Vagina (tissue), 2 donors: Measurements from ENCODE around the gene LRWD1. TPM values are rescaled to one million over a fixed set of nuclear protein-coding genes. Genes with fewer than 3 reads are reported as not detected.
A peak's percentile ranks its signal among the peaks of the same experiment; 100 is the strongest.
"Not testable (repeated sequence)": the region's sequence is repeated elsewhere in the genome, so short reads cannot be mapped to it uniquely, and the experiment has no call there.

Source experiments
- DNase-seq, 2 donors: peaks; one replicate each; pipeline ENCODE4 v3.0.0-alpha.2; 2017; ENCODE audit errors: extremely low spot score in 2 of 2
- H3K27ac ChIP-seq: fragments of 200-600 bp; sonication (generic); one replicate; pipeline ENCODE4 v1.5.1; 2019
- H3K27me3 ChIP-seq: fragments of 200-600 bp; sonication (generic); one replicate; pipeline ENCODE4 v1.5.1; 2019
- H3K36me3 ChIP-seq, 2 donors: fragments of 200-600 bp; sonication (generic); one replicate each; pipeline ENCODE4 v1.5.1; 2017 to 2019
- H3K4me1 ChIP-seq: fragments of 200-600 bp; sonication (generic); one replicate; pipeline ENCODE4 v1.5.1; 2019
- H3K4me3 ChIP-seq, 2 donors: fragments of 200-600 bp; sonication (generic); 1 replicate in 1 of 2; 2 replicates in 1 of 2; pipeline ENCODE4 v1.5.1; 2016 to 2019
- H3K9me3 ChIP-seq: fragments of 200-600 bp; sonication (generic); one replicate; pipeline ENCODE4 v1.5.1; 2019
- intact Hi-C: fragments of 100-400 bp; cut with DNase I; formaldehyde crosslinking; loops from one replicate; pipeline ENCODE4 v1.15.1; 2023
- total RNA-seq: library from RNA; depleted of rRNA; stranded (reverse); fragments of >200 nt; gene quantifications from one replicate; pipeline ENCODE4 v1.2.3, GENCODE V29; 2016

The LRWD1 gene
- total RNA-seq, 1 donor from 2014 or later: 11.0 TPM

DNA sequence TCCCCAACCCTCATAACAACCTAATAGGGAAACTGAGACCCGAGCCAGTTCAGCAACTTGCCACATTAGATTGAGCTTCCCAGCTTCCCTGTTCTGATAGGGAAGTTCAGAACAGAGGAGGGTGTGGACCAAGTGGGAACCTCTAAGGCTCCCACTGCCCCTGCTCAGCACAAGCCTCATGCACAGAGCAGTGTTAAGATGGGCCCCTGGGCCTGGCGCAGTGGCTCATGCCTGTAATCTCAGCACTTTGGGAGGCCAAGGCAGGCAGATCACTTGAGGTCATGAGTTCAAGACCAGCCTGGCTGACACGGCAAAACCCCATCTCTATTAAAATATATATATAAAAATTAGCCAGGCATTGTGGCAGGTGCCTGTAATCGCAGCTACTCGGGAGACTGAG, 32.5 kb downstream of the LRWD1 start:
- H3K36me3 ChIP-seq, H3K27me3 ChIP-seq, H3K27ac ChIP-seq, H3K9me3 ChIP-seq, H3K4me1 ChIP-seq, DNase-seq, H3K4me3 ChIP-seq, intact Hi-C loops: not testable (repeated sequence)

DNA sequence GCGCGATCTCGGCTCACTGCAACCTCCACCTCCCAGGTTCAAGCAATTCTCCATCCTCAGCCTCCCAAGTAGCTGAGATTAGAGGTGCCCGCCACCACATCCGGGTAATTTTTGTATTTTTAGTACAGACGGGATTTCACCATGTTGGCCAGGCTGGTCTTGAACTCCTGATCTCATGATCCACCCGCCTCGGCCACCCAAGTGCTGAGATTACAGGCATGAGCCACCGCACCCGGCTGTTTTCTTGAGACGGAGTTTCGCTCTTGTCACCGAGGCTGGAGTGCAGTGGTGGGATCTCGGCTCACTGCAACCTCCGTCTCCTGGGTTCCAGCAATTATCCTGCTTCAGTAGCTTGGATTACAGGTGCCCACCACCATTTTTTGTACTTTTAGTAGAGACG, 33.5 kb downstream of the LRWD1 start:
- H3K27me3 ChIP-seq, intact Hi-C loops, H3K4me1 ChIP-seq, H3K27ac ChIP-seq, DNase-seq, H3K4me3 ChIP-seq, H3K9me3 ChIP-seq, H3K36me3 ChIP-seq: not testable (repeated sequence)

DNA sequence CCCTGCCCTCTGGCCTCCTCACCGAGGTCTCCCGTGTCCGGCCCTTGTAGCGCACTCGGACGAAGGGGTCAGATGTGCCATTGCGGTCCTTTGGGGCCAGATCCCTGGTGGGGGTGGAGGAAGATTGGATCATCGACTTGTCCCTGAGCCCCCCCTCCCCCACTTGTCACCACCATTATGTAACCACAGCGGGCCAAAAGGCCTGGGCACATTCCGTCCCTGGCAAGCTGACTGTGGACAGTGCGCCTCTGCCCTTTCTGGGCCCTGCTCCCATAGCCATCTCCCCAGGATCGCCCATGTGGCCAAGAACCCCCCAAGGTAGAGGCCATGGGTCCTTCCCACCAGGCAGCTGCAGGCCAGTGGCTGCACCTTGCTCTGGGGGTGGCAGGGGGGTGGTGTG, 38.4 kb downstream of the LRWD1 start:
- H3K9me3 ChIP-seq, H3K27me3 ChIP-seq, H3K4me3 ChIP-seq, H3K36me3 ChIP-seq, H3K4me1 ChIP-seq, DNase-seq, intact Hi-C loops, H3K27ac ChIP-seq: not testable (repeated sequence)

DNA sequence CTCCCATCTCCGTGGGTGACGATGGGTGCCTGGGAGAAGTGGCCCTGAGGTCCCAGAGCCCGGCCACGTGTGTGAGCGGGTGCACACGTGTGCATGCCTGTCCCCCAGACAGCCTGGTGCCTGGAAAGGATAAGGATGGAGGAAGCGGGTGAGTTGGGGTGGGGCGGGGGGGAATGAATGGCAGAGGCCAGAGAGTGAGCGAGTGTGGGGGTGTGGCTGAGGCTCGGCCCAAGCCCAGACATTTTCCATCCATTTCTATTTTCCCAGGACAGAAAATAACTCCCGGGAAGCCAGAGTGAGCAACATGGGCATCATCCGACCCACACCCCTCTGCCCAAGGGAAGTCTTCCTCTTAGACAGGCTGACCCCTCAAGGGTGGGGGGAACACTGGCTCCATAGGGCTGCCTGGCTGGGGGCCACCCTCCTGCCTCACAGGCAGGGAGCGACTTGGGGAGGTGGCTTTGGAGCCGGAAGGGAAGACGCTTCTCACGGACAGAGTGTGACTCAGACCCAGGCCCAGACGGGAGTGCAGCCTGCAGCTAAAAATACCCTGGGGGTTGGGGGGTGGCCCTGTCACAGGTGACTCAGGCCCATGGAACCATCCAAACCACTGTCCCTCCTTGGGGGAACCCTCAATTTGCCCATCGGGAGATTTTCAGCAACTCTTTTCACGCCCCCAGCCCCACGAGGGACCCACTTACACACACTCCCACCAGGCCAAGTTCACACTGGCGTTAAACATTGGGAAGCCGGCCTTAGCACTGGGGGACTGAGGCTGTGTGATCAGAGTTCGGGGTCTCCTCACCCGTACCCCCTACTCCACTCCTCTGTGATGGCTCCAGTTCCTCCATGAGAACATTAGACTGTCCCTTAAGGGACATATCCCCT, 40.8 kb downstream of the LRWD1 start:
- intact Hi-C loops, H3K4me3 ChIP-seq, DNase-seq, H3K27ac ChIP-seq, H3K9me3 ChIP-seq, H3K27me3 ChIP-seq, H3K4me1 ChIP-seq, H3K36me3 ChIP-seq: not testable (repeated sequence)

DNA sequence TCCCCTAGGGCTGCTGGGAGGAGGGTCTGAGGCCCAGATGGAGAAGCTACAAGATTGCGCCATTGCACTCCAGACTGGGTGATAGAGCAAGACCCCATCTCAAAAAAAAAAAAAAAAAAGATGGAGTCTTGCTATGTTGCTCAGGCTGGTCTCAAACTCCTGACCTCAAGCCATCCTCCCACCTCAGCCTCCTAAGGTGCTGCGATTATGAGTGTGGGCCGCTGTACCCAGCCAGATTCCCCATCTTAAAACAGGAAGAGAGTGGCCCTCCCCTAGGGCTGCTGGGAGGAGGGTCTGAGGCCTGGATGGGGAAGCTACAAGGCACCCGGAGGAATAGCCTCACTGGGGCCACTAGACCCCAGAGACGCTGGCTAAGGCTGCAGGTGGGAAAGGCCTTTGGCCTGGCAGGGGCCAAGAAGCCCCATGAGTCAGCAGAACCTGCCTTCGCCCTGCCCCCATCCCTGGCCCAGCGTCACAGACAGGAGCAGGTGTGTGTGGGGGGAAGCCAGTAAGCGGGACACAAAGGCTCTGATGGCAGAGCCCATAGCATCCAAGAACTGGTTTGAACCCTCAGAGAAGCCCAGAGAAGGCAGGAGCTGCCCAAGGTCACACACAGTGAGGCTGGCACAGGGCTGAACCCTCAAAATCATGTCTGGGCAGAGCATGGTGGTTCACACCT, 42.8 kb downstream of the LRWD1 start:
- H3K27ac ChIP-seq, H3K4me1 ChIP-seq, H3K36me3 ChIP-seq, H3K27me3 ChIP-seq, DNase-seq, intact Hi-C loops, H3K4me3 ChIP-seq, H3K9me3 ChIP-seq: not testable (repeated sequence)

DNA sequence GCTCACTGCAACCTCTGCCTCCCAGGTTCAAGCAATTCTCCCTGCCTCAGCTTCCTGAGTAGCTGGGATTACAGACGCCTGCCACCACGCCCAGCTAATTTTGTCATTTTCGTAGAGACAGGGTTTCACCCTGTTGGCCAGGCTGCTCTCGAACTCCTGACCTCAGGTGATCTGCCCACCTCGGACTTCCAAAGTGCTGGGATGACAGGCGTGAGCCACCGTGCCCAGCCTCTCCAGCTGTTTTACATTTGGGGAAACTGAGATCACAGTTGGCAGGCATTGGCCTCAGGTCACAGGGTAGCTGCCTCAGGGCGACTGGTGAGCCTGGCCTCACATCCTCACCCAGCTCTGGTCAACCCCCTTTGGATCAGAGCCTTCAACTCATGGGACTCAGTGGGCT, 45.8 kb downstream of the LRWD1 start:
- H3K4me3 ChIP-seq, H3K36me3 ChIP-seq, H3K4me1 ChIP-seq, H3K27ac ChIP-seq, H3K27me3 ChIP-seq, intact Hi-C loops, DNase-seq, H3K9me3 ChIP-seq: not testable (repeated sequence)

DNA sequence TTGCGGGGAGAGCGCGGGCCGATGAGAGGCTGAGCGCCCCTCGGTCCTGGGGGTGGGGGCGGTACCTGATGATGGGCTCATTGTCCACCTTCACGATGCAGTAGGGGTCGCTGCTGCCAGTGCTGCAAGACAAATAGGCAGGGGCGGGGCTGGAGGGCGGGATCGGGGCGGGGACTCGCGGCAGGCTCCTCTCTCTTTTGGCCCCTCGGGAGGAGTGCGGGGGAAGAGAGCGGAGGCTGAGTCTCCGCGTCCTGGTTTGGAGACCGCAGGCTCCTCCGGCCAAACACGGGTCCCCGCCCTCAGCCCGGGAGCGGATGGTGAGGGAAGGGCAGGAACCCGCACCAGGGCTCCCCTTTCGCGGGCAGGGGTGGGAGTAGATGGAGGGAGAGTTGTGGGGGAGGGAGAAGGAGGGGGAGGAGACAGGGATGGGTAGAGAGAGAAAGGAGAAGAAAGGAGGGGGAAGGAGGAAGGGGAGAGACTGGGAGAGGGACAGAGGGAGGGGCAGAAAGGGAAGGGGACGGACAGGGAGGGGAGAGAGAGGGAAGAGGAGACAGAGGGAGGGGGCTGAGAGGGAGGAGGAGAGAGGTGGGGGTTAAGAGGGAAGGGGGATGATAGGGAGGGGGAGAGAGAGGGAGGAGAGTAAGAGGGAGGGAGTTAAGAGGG, 47.2 kb downstream of the LRWD1 start:
- H3K9me3 ChIP-seq, H3K27me3 ChIP-seq, H3K4me3 ChIP-seq, H3K4me1 ChIP-seq, H3K36me3 ChIP-seq, DNase-seq, intact Hi-C loops, H3K27ac ChIP-seq: not testable (repeated sequence)

DNA sequence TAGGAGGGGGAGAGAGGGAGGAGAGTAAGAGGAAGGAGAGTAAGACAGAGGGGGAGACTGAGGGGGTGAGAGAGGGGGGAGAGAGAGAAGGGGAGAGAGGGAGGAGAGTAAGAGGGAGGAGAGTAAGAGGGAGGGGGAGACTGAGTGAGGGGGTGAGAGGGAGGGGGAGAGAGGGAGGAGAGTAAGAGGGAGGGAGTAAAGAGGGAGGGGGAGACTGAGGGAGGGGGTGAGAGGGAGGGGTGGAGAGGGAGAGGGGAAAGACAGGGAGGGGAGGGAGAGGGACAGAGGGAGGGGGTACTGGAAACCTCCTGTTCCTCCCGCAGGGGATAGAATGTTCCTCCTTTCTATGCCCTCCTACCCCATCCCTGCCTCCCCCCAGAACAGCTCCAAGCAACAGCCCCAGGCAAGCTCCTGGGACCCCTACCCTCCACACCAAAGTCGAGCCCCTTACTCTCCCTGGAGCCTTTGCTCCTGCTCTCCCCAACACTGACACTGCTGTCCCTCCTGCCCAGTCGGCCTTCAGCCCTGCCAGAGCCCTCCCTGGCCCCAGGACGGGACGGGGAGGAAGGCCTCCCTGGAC, 47.9 kb downstream of the LRWD1 start:
- intact Hi-C loops, H3K27me3 ChIP-seq, H3K36me3 ChIP-seq, H3K4me1 ChIP-seq, H3K9me3 ChIP-seq: not testable (repeated sequence)
- DNase-seq: peak; percentile 91
- Histone ChIP-seq H3K4me3 (peak overlapping the region; percentile 24 to 46), H3K27ac (peak overlapping the region; percentile 90)

DNA sequence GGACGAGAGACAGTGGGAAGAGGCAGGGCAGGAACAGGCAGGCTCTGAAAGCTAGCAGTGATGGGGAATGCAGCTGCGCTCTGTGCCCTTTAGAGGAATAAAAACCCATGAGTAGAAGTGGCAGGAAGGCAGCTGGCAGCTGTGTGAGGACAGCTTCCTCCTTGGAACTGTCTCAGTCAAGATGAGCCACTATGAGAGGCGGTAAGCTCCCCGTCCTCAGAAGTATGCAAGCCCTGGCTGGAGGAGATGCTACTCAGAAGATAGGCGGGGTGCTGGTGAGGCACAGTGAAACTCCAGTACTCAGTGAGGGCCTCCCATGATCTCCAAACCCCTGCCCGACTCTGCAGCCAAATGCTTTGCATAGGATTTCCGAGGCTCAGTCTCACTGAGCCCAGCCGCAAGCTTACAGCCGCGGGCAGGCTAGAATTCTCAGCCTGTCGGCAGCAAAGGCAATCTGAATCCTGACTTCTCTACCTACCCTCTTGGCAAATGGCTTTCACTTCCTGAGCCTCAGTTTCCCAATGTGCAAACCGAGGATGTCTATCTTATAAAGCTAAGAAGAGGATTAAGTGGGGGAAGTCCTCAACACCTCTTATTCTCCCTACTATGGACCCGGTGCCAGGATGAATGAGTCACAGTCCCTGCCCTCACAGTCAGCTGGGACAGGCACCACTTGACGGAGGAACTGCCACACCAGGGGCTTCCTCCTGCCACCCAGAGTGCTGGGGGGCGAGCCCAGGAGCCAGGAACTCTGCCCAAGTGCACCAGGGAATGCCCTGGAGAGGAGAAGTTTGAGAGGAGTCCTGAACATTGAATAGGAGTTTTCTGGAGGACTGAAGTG, 50.3 kb downstream of the LRWD1 start:
- H3K4me3 ChIP-seq, H3K36me3 ChIP-seq, intact Hi-C loops, H3K27ac ChIP-seq, DNase-seq, H3K27me3 ChIP-seq, H3K9me3 ChIP-seq, H3K4me1 ChIP-seq: not testable (repeated sequence)

DNA sequence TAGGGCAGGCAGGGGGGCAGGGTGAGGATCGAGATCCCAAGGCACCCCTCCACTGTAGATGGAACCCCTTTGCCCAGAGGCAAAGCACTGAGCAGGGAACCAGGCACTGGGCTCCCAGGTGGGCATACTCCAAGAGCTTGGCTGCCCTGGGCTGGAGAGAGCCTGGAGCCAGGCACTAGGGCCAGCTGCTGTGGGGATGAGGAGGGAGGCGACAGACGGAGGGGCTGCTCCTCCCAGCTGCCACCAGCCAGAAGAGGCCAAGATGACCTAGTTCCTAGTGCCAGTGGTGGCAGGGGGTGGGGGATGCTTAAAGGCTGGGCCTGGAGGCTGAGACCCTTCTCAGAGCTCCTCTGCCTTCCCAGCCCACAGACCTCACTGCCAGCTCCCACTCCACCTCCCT, 51.1 kb downstream of the LRWD1 start:
- H3K36me3 ChIP-seq, intact Hi-C loops: not testable (repeated sequence)

DNA sequence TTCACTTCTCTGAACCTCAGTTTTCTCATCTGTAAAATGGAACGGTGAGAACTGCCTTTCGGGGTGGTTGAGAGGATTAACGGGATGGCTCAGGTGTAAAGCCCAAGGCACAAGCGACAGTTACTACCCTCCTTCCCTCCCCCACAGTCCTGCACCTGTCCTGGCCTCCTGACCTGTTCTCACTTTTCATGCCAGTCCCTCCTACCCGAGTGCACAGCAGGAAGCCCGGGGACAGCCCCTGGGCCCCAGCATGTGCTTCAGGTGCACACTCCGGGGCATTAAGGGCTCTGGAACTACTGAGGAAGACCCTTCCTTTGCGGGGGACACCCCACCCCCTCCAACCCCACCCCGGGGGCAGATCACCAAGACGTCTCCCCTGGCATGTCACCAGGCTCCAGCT, 52.2 kb downstream of the LRWD1 start:
- H3K27ac ChIP-seq, H3K9me3 ChIP-seq, intact Hi-C loops, DNase-seq, H3K4me1 ChIP-seq, H3K4me3 ChIP-seq, H3K27me3 ChIP-seq, H3K36me3 ChIP-seq: not testable (repeated sequence)

More for the DNA sequence above, 51.1 kb downstream of the LRWD1 start:
- not testable (repeated sequence) for DNase-seq, H3K27me3 ChIP-seq, H3K4me1 ChIP-seq, H3K9me3 ChIP-seq, H3K27ac ChIP-seq, H3K4me3 ChIP-seq

DNA sequence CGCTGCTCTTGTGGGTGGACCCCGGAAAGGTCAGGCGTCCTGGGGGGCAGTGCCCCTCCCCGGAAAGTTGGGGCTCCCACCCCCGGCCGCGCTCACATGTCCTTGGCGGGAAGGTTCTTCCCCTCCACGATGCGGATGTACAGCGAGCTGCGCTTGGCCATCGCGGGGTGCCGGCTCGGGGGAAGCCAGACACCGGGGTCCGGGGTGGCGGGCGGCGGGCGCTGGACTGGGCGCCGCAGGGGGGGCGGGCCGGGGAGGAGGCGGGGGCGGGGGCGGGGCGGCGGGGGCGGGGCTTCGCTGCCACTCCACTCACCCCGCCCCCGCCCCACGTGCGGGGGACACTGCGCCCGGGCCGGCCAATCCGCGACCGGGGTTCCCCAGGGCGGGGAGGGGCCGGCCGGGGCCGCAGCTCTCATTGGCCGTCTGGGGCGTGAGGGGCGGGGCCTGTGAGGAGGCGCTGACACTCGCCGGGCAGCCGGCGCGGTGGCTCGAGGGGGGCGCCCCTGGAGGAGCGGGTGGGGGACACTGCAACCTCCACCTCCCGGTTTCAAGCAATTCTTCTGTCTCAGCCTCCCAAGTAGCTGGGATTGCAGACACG, 52.9 kb downstream of the LRWD1 start, which contains the start of gene RASA4B:
RASA4B (minus strand) TSS at position 228 of the 598 bp plus-strand sequence; CDS start at position 161, 67 bp downstream.
- H3K4me3 ChIP-seq, H3K36me3 ChIP-seq, H3K27me3 ChIP-seq, H3K4me1 ChIP-seq, H3K27ac ChIP-seq, intact Hi-C loops, DNase-seq, H3K9me3 ChIP-seq: not testable (repeated sequence)
